ENCODE results near the gene RNU11.

GRCh38 chr1:28642056-28642846 is 6.1 kb upstream of the RNU11 start:
- TF ChIP-seq CTCF (IDR thresholded peaks at IDR 0.05) (no peak), POLR2AphosphoS5 (IDR thresholded peaks at IDR 0.05) (no peak)
